RWPE2 (cell line): ENCODE results near the gene PDE8A.
"Not testable (repeated sequence)": the region's sequence is repeated elsewhere in the genome, so short reads cannot be mapped to it uniquely, and the experiment has no call there.

ENCODE experiments used
- ATAC-seq: fragments of 200-7000 bp; cut with Tn5 transposase; 3 replicates; pipeline ENCODE4 v1.9.1; 2021; ENCODE audit warnings: low read depth
- DNase-seq: peaks from one replicate; pipeline ENCODE4 v3.0.0-alpha.2; 2020; ENCODE audit warnings: low spot score
- H3K27ac ChIP-seq: fragments of 450-650 bp; 2 replicates; pipeline ENCODE4 v1.5.1; 2017; ENCODE audit warnings: mild to moderate bottlenecking; ENCODE audit not compliant: poor library complexity, severe bottlenecking
- H3K27me3 ChIP-seq: fragments of 250-450 bp; sonication (Bioruptor Pico); 2 replicates; pipeline ENCODE4 v1.5.1; 2021; ENCODE audit warnings: mild to moderate bottlenecking, moderate library complexity; ENCODE audit not compliant: insufficient read depth, poor library complexity, severe bottlenecking
- H3K36me3 ChIP-seq: fragments of 250-450 bp; sonication (Bioruptor Pico); 2 replicates; pipeline ENCODE4 v1.5.1; 2020; ENCODE audit warnings: low read depth, mild to moderate bottlenecking, moderate library complexity
- H3K4me1 ChIP-seq: fragments of 250-450 bp; sonication (Bioruptor Pico); 2 replicates; pipeline ENCODE4 v1.5.1; 2021; ENCODE audit warnings: mild to moderate bottlenecking, moderate library complexity; ENCODE audit not compliant: insufficient read depth, poor library complexity, severe bottlenecking
- H3K4me3 ChIP-seq: fragments of 250-450 bp; sonication (Bioruptor Pico); 2 replicates; pipeline ENCODE4 v1.5.1; 2021; ENCODE audit warnings: mild to moderate bottlenecking, moderate library complexity; ENCODE audit not compliant: severe bottlenecking
- H3K9me3 ChIP-seq: fragments of 250-450 bp; sonication (Bioruptor Pico); 2 replicates; pipeline ENCODE4 v1.5.1; 2021; ENCODE audit warnings: mild to moderate bottlenecking, moderate library complexity; ENCODE audit not compliant: severe bottlenecking
- TF ChIP-seq, protein P1 (sequence below): fragments of 450-650 bp; IDR thresholded peaks from one replicate; pipeline ENCODE4 v1.5.1; 2017; ENCODE audit warnings: mild to moderate bottlenecking, moderate library complexity; ENCODE audit not compliant: poor library complexity, severe bottlenecking

Gene PDE8A

GRCh38 chr15:84982301-84982920 is 755 bp downstream of the PDE8A start:
- DNase-seq (no peak), ATAC-seq (no peak)
- Histone ChIP-seq H3K9me3 (no peaks in the 10 kb centered on the region), H3K36me3 (no peaks in the 10 kb centered on the region), H3K4me1 (peaks cover 15% of the 10 kb centered on the region), H3K27ac (peak overlapping the region; percentile 60), H3K27me3 (no peaks in the 10 kb centered on the region), H3K4me3 (peak overlapping the region; percentile 90)
- TF ChIP-seq, protein P1, sequence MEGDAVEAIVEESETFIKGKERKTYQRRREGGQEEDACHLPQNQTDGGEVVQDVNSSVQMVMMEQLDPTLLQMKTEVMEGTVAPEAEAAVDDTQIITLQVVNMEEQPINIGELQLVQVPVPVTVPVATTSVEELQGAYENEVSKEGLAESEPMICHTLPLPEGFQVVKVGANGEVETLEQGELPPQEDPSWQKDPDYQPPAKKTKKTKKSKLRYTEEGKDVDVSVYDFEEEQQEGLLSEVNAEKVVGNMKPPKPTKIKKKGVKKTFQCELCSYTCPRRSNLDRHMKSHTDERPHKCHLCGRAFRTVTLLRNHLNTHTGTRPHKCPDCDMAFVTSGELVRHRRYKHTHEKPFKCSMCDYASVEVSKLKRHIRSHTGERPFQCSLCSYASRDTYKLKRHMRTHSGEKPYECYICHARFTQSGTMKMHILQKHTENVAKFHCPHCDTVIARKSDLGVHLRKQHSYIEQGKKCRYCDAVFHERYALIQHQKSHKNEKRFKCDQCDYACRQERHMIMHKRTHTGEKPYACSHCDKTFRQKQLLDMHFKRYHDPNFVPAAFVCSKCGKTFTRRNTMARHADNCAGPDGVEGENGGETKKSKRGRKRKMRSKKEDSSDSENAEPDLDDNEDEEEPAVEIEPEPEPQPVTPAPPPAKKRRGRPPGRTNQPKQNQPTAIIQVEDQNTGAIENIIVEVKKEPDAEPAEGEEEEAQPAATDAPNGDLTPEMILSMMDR = no peak

DNA sequence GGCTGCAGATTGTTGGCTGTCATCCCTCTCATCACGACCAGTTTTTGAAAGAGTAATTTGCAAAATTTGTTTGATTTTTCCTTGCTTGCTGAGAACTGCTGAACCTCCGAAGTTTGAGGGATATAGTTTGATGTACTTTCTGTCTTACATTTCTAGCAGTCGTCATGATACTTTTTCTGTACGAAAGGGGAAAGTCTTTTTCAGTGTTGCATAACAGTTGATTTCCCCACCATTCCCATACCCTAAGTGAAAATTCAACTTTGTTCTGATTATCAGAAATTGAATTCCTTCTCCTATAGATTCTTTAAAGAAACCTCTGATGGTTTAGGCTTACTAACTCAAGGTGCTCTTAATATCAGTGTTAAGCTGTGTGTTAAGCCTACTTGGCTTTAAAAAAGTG is 1.6 kb downstream of the PDE8A start:
- no peak for ATAC-seq
- TF ChIP-seq, protein P1 = no peak
- Histone ChIP-seq H3K4me1 (peaks cover 15% of the 10 kb centered on the region), H3K36me3 (no peaks in the 10 kb centered on the region), H3K4me3 (peak overlapping the region; percentile 90), H3K9me3 (no peaks in the 10 kb centered on the region), H3K27ac (no peak overlapping the region), H3K27me3 (no peaks in the 10 kb centered on the region)
- no peak for DNase-seq

- no peaks in the 10 kb centered on the region for H3K36me3 ChIP-seq
- ATAC-seq = no peak
- H3K27me3 ChIP-seq = no peaks in the 10 kb centered on the region
Measured at GRCh38 chr15:84983711-84984110, 2.1 kb downstream of the PDE8A start.

DNA sequence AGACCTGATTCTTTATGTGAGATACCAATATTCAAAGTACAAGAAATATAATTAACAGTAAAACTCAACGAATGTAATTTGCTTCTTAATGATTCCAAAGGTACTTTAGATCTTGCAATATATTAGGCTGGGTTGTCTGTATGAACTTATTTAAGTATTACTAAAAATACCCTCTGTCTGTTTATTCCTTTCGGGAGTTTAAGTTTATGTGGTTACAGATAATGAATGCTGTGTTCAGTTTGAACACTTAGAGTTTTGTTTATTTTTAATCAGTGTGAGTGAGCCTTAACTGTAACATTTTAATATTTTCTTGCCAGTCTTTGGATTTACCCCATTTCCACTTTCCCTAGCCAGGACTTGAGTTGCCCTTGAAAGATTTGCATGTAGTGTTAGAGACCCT is 3.5 kb downstream of the PDE8A start:
- Histone ChIP-seq H3K36me3 (no peaks in the 10 kb centered on the region), H3K27ac (no peak overlapping the region), H3K4me3 (no peak overlapping the region), H3K27me3 (no peaks in the 10 kb centered on the region), H3K4me1 (peaks cover 18% of the 10 kb centered on the region), H3K9me3 (no peaks in the 10 kb centered on the region)
- no peak for ATAC-seq
- TF ChIP-seq, protein P1 = no peak
- DNase-seq = no peak

More at GRCh38 chr15:84983711-84984110, 2.1 kb downstream of the PDE8A start:
- no peak overlapping the region for H3K27ac ChIP-seq
- H3K4me3 ChIP-seq = no peak overlapping the region
- no peak for DNase-seq
- H3K4me1 ChIP-seq = peaks cover 16% of the 10 kb centered on the region
- TF ChIP-seq, protein P1 = no peak
- no peaks in the 10 kb centered on the region for H3K9me3 ChIP-seq

GRCh38 chr15:84987351-84987750 is 5.7 kb downstream of the PDE8A start:
- H3K4me3 ChIP-seq, H3K9me3 ChIP-seq, ATAC-seq, H3K27ac ChIP-seq, H3K36me3 ChIP-seq, H3K27me3 ChIP-seq, DNase-seq: not testable (repeated sequence)
- peaks cover 25% of the 10 kb centered on the region for H3K4me1 ChIP-seq
